Neural progenitor cell (in vitro differentiated cells): ENCODE results near the gene CARD11. TPM values are rescaled to one million over a fixed set of nuclear protein-coding genes. Genes with fewer than 3 reads are reported as not detected.

ENCODE experiments used
- DNase-seq: peaks from one replicate; pipeline ENCODE4 v3.0.0-alpha.2; 2016; ENCODE audit warnings: low spot score
- H2AFZ ChIP-seq: fragments of 200-600 bp; sonication (generic); replicated peaks from 2 replicates; pipeline ENCODE4 v1.6.1; 2016; ENCODE audit warnings: antibody characterized with exemption
- H3F3A ChIP-seq: fragments of 200-600 bp; sonication (generic); 2 replicates; pipeline ENCODE4 v1.6.1; 2016; ENCODE audit warnings: antibody characterized with exemption, low read depth
- H3K27ac ChIP-seq: fragments of 200-600 bp; sonication (generic); 2 replicates; pipeline ENCODE4 v1.5.1; 2016; ENCODE audit warnings: mild to moderate bottlenecking
- H3K27me3 ChIP-seq: fragments of 200-600 bp; sonication (generic); 2 replicates; pipeline ENCODE4 v1.6.1; 2016; ENCODE audit warnings: mild to moderate bottlenecking, moderate library complexity
- H3K36me3 ChIP-seq: fragments of 200-600 bp; sonication (generic); 2 replicates; pipeline ENCODE4 v1.5.1; 2016
- H3K4me1 ChIP-seq: fragments of 200-600 bp; sonication (generic); 2 replicates; pipeline ENCODE4 v1.6.1; 2016; ENCODE audit warnings: mixed run types
- H3K4me2 ChIP-seq: fragments of 200-600 bp; sonication (generic); 2 replicates; pipeline ENCODE4 v1.6.1; 2016
- H3K4me3 ChIP-seq: fragments of 200-600 bp; sonication (generic); 2 replicates; pipeline ENCODE4 v1.5.1; 2016
- H3K79me2 ChIP-seq: fragments of 200-600 bp; sonication (generic); 2 replicates; pipeline ENCODE4 v1.6.1; 2016; ENCODE audit warnings: low read depth
- H3K9ac ChIP-seq: fragments of 200-600 bp; sonication (generic); 2 replicates; pipeline ENCODE4 v1.6.1; 2016
- H3K9me3 ChIP-seq: fragments of 200-600 bp; sonication (generic); 2 replicates; pipeline ENCODE4 v1.5.1; 2016; ENCODE audit warnings: low read depth
- H4K20me1 ChIP-seq: fragments of 200-600 bp; sonication (generic); 2 replicates; pipeline ENCODE4 v1.6.1; 2016; ENCODE audit warnings: low read depth
- H3K27ac Mint-ChIP-seq: 3 replicates; pipeline ENCODE4 v1.8.0; 2021; ENCODE audit warnings: mixed read lengths
- H3K27me3 Mint-ChIP-seq: 2 replicates; pipeline ENCODE4 v1.8.0; 2022; ENCODE audit warnings: low read depth, mild to moderate bottlenecking, inconsistent platforms, moderate library complexity, mixed read lengths; ENCODE audit not compliant: insufficient read depth
- H3K36me3 Mint-ChIP-seq: 3 replicates; pipeline ENCODE4 v1.8.0; 2021; ENCODE audit warnings: mixed read lengths
- H3K4me1 Mint-ChIP-seq: 3 replicates; pipeline ENCODE4 v1.8.0; 2021; ENCODE audit warnings: mixed read lengths
- H3K4me3 Mint-ChIP-seq: 3 replicates; pipeline ENCODE4 v1.8.0; 2021; ENCODE audit warnings: mild to moderate bottlenecking, moderate library complexity, mixed read lengths
- H3K9me3 Mint-ChIP-seq: 3 replicates; pipeline ENCODE4 v1.8.0; 2020; ENCODE audit warnings: mixed read lengths
- CTCF ChIP-seq: fragments of 200-600 bp; sonication (generic); IDR thresholded peaks from 2 replicates; pipeline ENCODE4 v1.5.1; 2017; ENCODE audit warnings: antibody characterized with exemption, mild to moderate bottlenecking
- EZH2 ChIP-seq: fragments of 200-600 bp; sonication (generic); IDR thresholded peaks from 2 replicates; pipeline ENCODE4 v1.6.1; 2017; ENCODE audit warnings: antibody characterized with exemption, mild to moderate bottlenecking, moderate library complexity
- EZH2phosphoT487 ChIP-seq: fragments of 200-600 bp; sonication (generic); IDR thresholded peaks from 2 replicates; pipeline ENCODE4 v1.6.1; 2017; ENCODE audit warnings: antibody characterized with exemption
- total RNA-seq: library from RNA; depleted of rRNA; stranded (reverse); fragments of >200 nt; gene quantifications from 2 replicates; pipeline ENCODE4 v1.2.3, GENCODE V29; 2015; ENCODE audit warnings: low replicate concordance

The CARD11 gene
- total RNA-seq, 1 donor from 2014 or later: 0.75 TPM

GRCh38 chr7:3033581-3033980 lies 10.1 kb downstream of the CARD11 start:
- Histone ChIP-seq H3K4me1 (peaks cover 12% of the 10 kb centered on the region), H3K79me2 (no peaks in the 10 kb centered on the region), H3K36me3 (no peaks in the 10 kb centered on the region), H3K9me3 (no peaks in the 10 kb centered on the region), H3F3A (peaks cover 10% of the 10 kb centered on the region), H3K27me3 (no peaks in the 10 kb centered on the region), H2AFZ (no peak overlapping the region), H3K4me2 (no peak overlapping the region), H3K27ac (no peak overlapping the region), H4K20me1 (no peaks in the 10 kb centered on the region), H3K4me3 (no peak overlapping the region), H3K9ac (no peak overlapping the region)
- H3K4me1 Mint-ChIP-seq: peaks cover 29% of the 10 kb centered on the region
- H3K4me3 Mint-ChIP-seq: no peak overlapping the region
- H3K36me3 Mint-ChIP-seq: peaks cover under 1% of the 10 kb centered on the region
- H3K9me3 Mint-ChIP-seq: peaks cover 3% of the 10 kb centered on the region
- no peak for TF ChIP-seq EZH2phosphoT487
- no peak for TF ChIP-seq CTCF
- TF ChIP-seq EZH2: no peak
- H3K27ac Mint-ChIP-seq: no peak overlapping the region
- peaks cover 9% of the 10 kb centered on the region for H3K27me3 Mint-ChIP-seq
- no peak for DNase-seq

- no peak overlapping the region for H3K27ac ChIP-seq
- peaks cover 17% of the 10 kb centered on the region for H3K4me1 ChIP-seq
- H3K4me3 Mint-ChIP-seq: no peak overlapping the region
- H3F3A ChIP-seq: peaks cover 14% of the 10 kb centered on the region
- H3K9ac ChIP-seq: no peak overlapping the region
- no peaks in the 10 kb centered on the region for H3K36me3 ChIP-seq
- H4K20me1 ChIP-seq: no peaks in the 10 kb centered on the region
- H3K9me3 Mint-ChIP-seq: peaks cover 3% of the 10 kb centered on the region
- no peaks in the 10 kb centered on the region for H3K36me3 Mint-ChIP-seq
- H3K27me3 Mint-ChIP-seq: peaks cover 9% of the 10 kb centered on the region
- H3K27ac Mint-ChIP-seq: no peak overlapping the region
- H3K4me1 Mint-ChIP-seq: peaks cover 34% of the 10 kb centered on the region
- H3K4me3 ChIP-seq: no peak overlapping the region
- no peak overlapping the region for H2AFZ ChIP-seq
- no peaks in the 10 kb centered on the region for H3K27me3 ChIP-seq
- H3K79me2 ChIP-seq: no peaks in the 10 kb centered on the region
- TF ChIP-seq EZH2 (no peak), EZH2phosphoT487 (no peak), CTCF (no peak)
- no peaks in the 10 kb centered on the region for H3K9me3 ChIP-seq
- no peak overlapping the region for H3K4me2 ChIP-seq
- no peak for DNase-seq
These were observed 10.5 kb downstream of the CARD11 start for GRCh38 chr7:3033136-3033535.

- Mint-ChIP-seq H3K36me3 (no peaks in the 10 kb centered on the region), H3K27ac (peak overlapping the region; percentile 78), H3K4me1 (peaks cover 41% of the 10 kb centered on the region), H3K9me3 (peaks cover 3% of the 10 kb centered on the region), H3K4me3 (no peak overlapping the region), H3K27me3 (peaks cover 9% of the 10 kb centered on the region)
- H3F3A ChIP-seq: peaks cover 16% of the 10 kb centered on the region
- no peak for TF ChIP-seq CTCF
- no peak for TF ChIP-seq EZH2phosphoT487
- TF ChIP-seq EZH2: no peak
- H3K9me3 ChIP-seq: no peaks in the 10 kb centered on the region
- no peak for DNase-seq
- no peak overlapping the region for H2AFZ ChIP-seq
- no peaks in the 10 kb centered on the region for H3K79me2 ChIP-seq
- no peaks in the 10 kb centered on the region for H3K36me3 ChIP-seq
- peaks cover 17% of the 10 kb centered on the region for H3K4me1 ChIP-seq
- no peaks in the 10 kb centered on the region for H4K20me1 ChIP-seq
- no peak overlapping the region for H3K4me3 ChIP-seq
- H3K27me3 ChIP-seq: no peaks in the 10 kb centered on the region
- no peak overlapping the region for H3K27ac ChIP-seq
- H3K4me2 ChIP-seq: no peak overlapping the region
- H3K9ac ChIP-seq: no peak overlapping the region
These were observed 11.4 kb downstream of the CARD11 start for GRCh38 chr7:3032256-3032655.
